GM19372 (cell line): ENCODE data around the gene NHERF2.

Experiments used
- ATAC-seq: cut with Tn5 transposase; IDR thresholded peaks from one replicate; pipeline ENCODE4 v1.9.1; 2021; ENCODE audit warnings: mild to moderate bottlenecking, low read depth, moderate library complexity; ENCODE audit not compliant: unreplicated experiment

NHERF2 gene

GRCh38 chr16:2078096-2078495, 51.4 kb downstream of the NHERF2 start:
- ATAC-seq = no peak

- ATAC-seq = no peak
Observed at GRCh38 chr16:2078691-2079090, 52.0 kb downstream of the NHERF2 start.

GRCh38 chr16:2079311-2079800, 52.7 kb downstream of the NHERF2 start:
- ATAC-seq = no peak

GRCh38 chr16:2079991-2080390, 53.3 kb downstream of the NHERF2 start:
- ATAC-seq = no peak

GRCh38 chr16:2081201-2082084, 54.7 kb downstream of the NHERF2 start:
- ATAC-seq = no peak

GRCh38 chr16:2082171-2082982, 55.7 kb downstream of the NHERF2 start:
- no peak for ATAC-seq

GRCh38 chr16:2082983-2083364, 56.3 kb downstream of the NHERF2 start:
- no peak for ATAC-seq

- no peak for ATAC-seq
Observed at GRCh38 chr16:2083409-2083808, 56.7 kb downstream of the NHERF2 start.

- ATAC-seq = no peak
Observed at GRCh38 chr16:2083876-2084780, 57.4 kb downstream of the NHERF2 start.

GRCh38 chr16:2084895-2085625, 58.4 kb downstream of the NHERF2 start:
- ATAC-seq = no peak

GRCh38 chr16:2085669-2086068, 59.0 kb downstream of the NHERF2 start:
- no peak for ATAC-seq

- no peak for ATAC-seq
Observed at GRCh38 chr16:2086106-2086742, 59.5 kb downstream of the NHERF2 start.

- ATAC-seq = no peak
Observed at GRCh38 chr16:2086812-2087747, 60.4 kb downstream of the NHERF2 start.

GRCh38 chr16:2087748-2088631, 61.3 kb downstream of the NHERF2 start:
- ATAC-seq = no peak
